Stimulated activated CD8-positive, alpha-beta memory T cell treated with anti-CD3 and anti-CD28 coated beads, Interleukin-12 subunit alpha, Interleukin-12 subunit beta, amount 100 ng/mL, for 1 hour (primary cell): ENCODE measurements around the gene FGD3.

Experiments
- DNase-seq: peaks from one replicate; pipeline ENCODE4 v3.0.0-alpha.2; 2020; ENCODE audit warnings: low read depth

The FGD3 gene

GRCh38 chr9:93031629-93032430, 84.5 kb downstream of the FGD3 start:
- no peak for DNase-seq

GRCh38 chr9:93032545-93032944, 85.2 kb downstream of the FGD3 start:
- DNase-seq: no peak

GRCh38 chr9:93033531-93033930, 86.2 kb downstream of the FGD3 start:
- DNase-seq: no peak

GRCh38 chr9:93035106-93035660, 87.9 kb downstream of the FGD3 start:
- no peak for DNase-seq

GRCh38 chr9:93035821-93036351, 88.6 kb downstream of the FGD3 start:
- DNase-seq: no peak

- no peak for DNase-seq
Measured at GRCh38 chr9:93036887-93037475, 89.7 kb downstream of the FGD3 start.

GRCh38 chr9:93037476-93037971, 90.2 kb downstream of the FGD3 start:
- no peak for DNase-seq

GRCh38 chr9:93038918-93039317, 91.6 kb downstream of the FGD3 start:
- DNase-seq: no peak

GRCh38 chr9:93039456-93039855, 92.1 kb downstream of the FGD3 start:
- no peak for DNase-seq

GRCh38 chr9:93039976-93040375, 92.7 kb downstream of the FGD3 start:
- DNase-seq: no peak

GRCh38 chr9:93040409-93040808, 93.1 kb downstream of the FGD3 start:
- DNase-seq: no peak

GRCh38 chr9:93041108-93041802, 93.9 kb downstream of the FGD3 start:
- DNase-seq: no peak

- DNase-seq: no peak
Measured at GRCh38 chr9:93043122-93043521, 95.8 kb downstream of the FGD3 start.

GRCh38 chr9:93045521-93045920, 98.2 kb downstream of the FGD3 start:
- no peak for DNase-seq

- DNase-seq: no peak
Measured at GRCh38 chr9:93048566-93049448, 101.5 kb downstream of the FGD3 start.

- DNase-seq: no peak
Measured at GRCh38 chr9:93049491-93049890, 102.2 kb downstream of the FGD3 start.

GRCh38 chr9:93050231-93050630, 102.9 kb downstream of the FGD3 start:
- DNase-seq: no peak

- no peak for DNase-seq
Measured at GRCh38 chr9:93051680-93052089, 104.4 kb downstream of the FGD3 start.

GRCh38 chr9:93052791-93053540, 105.6 kb downstream of the FGD3 start:
- DNase-seq: no peak

GRCh38 chr9:93053781-93054331, 106.5 kb downstream of the FGD3 start:
- DNase-seq: no peak
